GM23338 (cell line): ENCODE results near the gene ZNF518A. TPM values are rescaled to one million over a fixed set of nuclear protein-coding genes. Genes with fewer than 3 reads are reported as not detected.

Experiments
- ATAC-seq: fragments of 200-7000 bp; cut with Tn5 transposase; 3 replicates; pipeline ENCODE4 v1.9.1; 2020
- DNase-seq: peaks from one replicate; pipeline ENCODE4 v3.0.0-alpha.2; 2015; ENCODE audit warnings: low spot score
- H2AFZ ChIP-seq: fragments of 200-600 bp; sonication (generic); 2 replicates; pipeline ENCODE4 v1.8.0; 2016; ENCODE audit warnings: antibody characterized with exemption, mild to moderate bottlenecking, moderate library complexity
- H3F3A ChIP-seq: fragments of 200-600 bp; sonication (generic); replicated peaks from 2 replicates; pipeline ENCODE4 v1.8.0; 2017; ENCODE audit warnings: antibody characterized with exemption, mixed run types, low read depth
- H3K27ac ChIP-seq: fragments of 200-600 bp; sonication (generic); 2 replicates; pipeline ENCODE4 v1.6.1; 2016; ENCODE audit warnings: low read depth
- H3K27me3 ChIP-seq: fragments of 200-600 bp; sonication (generic); 2 replicates; pipeline ENCODE4 v1.8.0; 2016; ENCODE audit warnings: mild to moderate bottlenecking, mixed run types, moderate library complexity; ENCODE audit not compliant: insufficient read depth
- H3K36me3 ChIP-seq: fragments of 200-600 bp; sonication (generic); 2 replicates; pipeline ENCODE4 v1.8.0; 2016; ENCODE audit warnings: mild to moderate bottlenecking; ENCODE audit not compliant: insufficient read depth
- H3K4me1 ChIP-seq: fragments of 200-600 bp; sonication (generic); 2 replicates; pipeline ENCODE4 v1.8.0; 2016; ENCODE audit warnings: mild to moderate bottlenecking, moderate library complexity; ENCODE audit not compliant: insufficient read depth
- H3K4me2 ChIP-seq: fragments of 200-600 bp; sonication (generic); 2 replicates; pipeline ENCODE4 v1.7.1; 2017; ENCODE audit warnings: mixed run types
- H3K4me3 ChIP-seq: fragments of 200-600 bp; sonication (generic); 2 replicates; pipeline ENCODE4 v1.6.1; 2016; ENCODE audit warnings: mixed run types
- H3K79me2 ChIP-seq: fragments of 200-600 bp; sonication (generic); replicated peaks from 2 replicates; pipeline ENCODE4 v1.8.0; 2017; ENCODE audit warnings: mild to moderate bottlenecking; ENCODE audit not compliant: insufficient read depth
- H3K9me2 ChIP-seq: fragments of 200-600 bp; sonication (generic); 2 replicates; pipeline ENCODE4 v1.8.0; 2017; ENCODE audit not compliant: insufficient read depth
- H4K20me1 ChIP-seq: fragments of 200-600 bp; sonication (generic); replicated peaks from 2 replicates; pipeline ENCODE4 v1.8.0; 2017; ENCODE audit warnings: mild to moderate bottlenecking; ENCODE audit not compliant: insufficient read depth
- H3K27ac Mint-ChIP-seq: 2 replicates; pipeline ENCODE4 v1.8.0; 2020; ENCODE audit warnings: inconsistent platforms, mild to moderate bottlenecking, moderate library complexity, mixed read lengths
- H3K27me3 Mint-ChIP-seq: 3 replicates; pipeline ENCODE4 v1.8.0; 2022; ENCODE audit warnings: low read depth, mild to moderate bottlenecking, moderate library complexity, mixed read lengths, inconsistent platforms; ENCODE audit not compliant: insufficient read depth, poor library complexity
- H3K36me3 Mint-ChIP-seq: 3 replicates; pipeline ENCODE4 v1.8.0; 2021; ENCODE audit warnings: low read depth, mild to moderate bottlenecking, inconsistent platforms, moderate library complexity, mixed read lengths
- H3K4me1 Mint-ChIP-seq: 3 replicates; pipeline ENCODE4 v1.8.0; 2020; ENCODE audit warnings: mild to moderate bottlenecking, inconsistent platforms, mixed read lengths
- H3K4me3 Mint-ChIP-seq: 3 replicates; pipeline ENCODE4 v1.8.0; 2021; ENCODE audit warnings: moderate library complexity, mild to moderate bottlenecking, inconsistent platforms, mixed read lengths
- H3K9me3 Mint-ChIP-seq: 3 replicates; pipeline ENCODE4 v1.8.0; 2020; ENCODE audit warnings: moderate library complexity, mild to moderate bottlenecking, inconsistent platforms, mixed read lengths
- CREB1 ChIP-seq: fragments of 250-450 bp; sonication (Bioruptor Pico); IDR thresholded peaks from 2 replicates; pipeline ENCODE4 v1.5.0; 2020; ENCODE audit warnings: low read depth, mild to moderate bottlenecking, moderate library complexity
- JUNB ChIP-seq: IDR thresholded peaks from one replicate; pipeline ENCODE4 v1.6.1; 2016; ENCODE audit warnings: antibody characterized with exemption; ENCODE audit not compliant: unreplicated experiment
- POLR2AphosphoS5 ChIP-seq: IDR thresholded peaks from 2 replicates; pipeline ENCODE4 v1.6.1; 2016; ENCODE audit warnings: antibody characterized with exemption, low read depth
- STAT1 ChIP-seq: IDR thresholded peaks from one replicate; pipeline ENCODE4 v1.6.1; 2016; ENCODE audit warnings: antibody characterized with exemption; ENCODE audit not compliant: unreplicated experiment
- ZNF114 ChIP-seq: fragments of 250-450 bp; sonication (Bioruptor Pico); IDR thresholded peaks from 2 replicates; pipeline ENCODE4 v1.5.0; 2020; ENCODE audit warnings: mild to moderate bottlenecking, moderate library complexity
- polyA plus RNA-seq: library from polyadenylated mRNA; unstranded; fragments of >200 nt; fragmentation: Nextera tagmentation; extraction: Ambion mirVana; gene quantifications from 2 replicates; pipeline ENCODE4 v1.2.1, GENCODE V29; 2016
- total RNA-seq: library from RNA; depleted of rRNA; stranded (reverse); fragments of >200 nt; shearing (Covaris generic); gene quantifications from 2 replicates; pipeline ENCODE4 v1.2.3, GENCODE V29; 2014
- TF ChIP-seq, protein P1 (sequence below): IDR thresholded peaks from one replicate; pipeline ENCODE4 v1.6.1; 2018; ENCODE audit warnings: antibody characterized with exemption; ENCODE audit not compliant: unreplicated experiment
- TF ChIP-seq, protein P2 (sequence below): IDR thresholded peaks from 2 replicates; pipeline ENCODE4 v1.6.1; 2016; ENCODE audit warnings: antibody characterized with exemption
- TF ChIP-seq, protein P3 (sequence below), 2 experiments: fragments of 200-600 bp in 1 of 2; sonication (generic) in 1 of 2; conservative IDR thresholded peaks; 2 replicates each; pipeline versions ENCODE4 v1.5.1 to v1.6.1; 2016 to 2017; ENCODE audit warnings: antibody characterized with exemption in 2 of 2, low read depth in 2 of 2, mild to moderate bottlenecking in 2 of 2, moderate library complexity in 1 of 2

ZNF518A gene
- total and polyA plus RNA-seq, 2 experiments from 2014 or later, result 44.6 to 52.1 TPM

DNA sequence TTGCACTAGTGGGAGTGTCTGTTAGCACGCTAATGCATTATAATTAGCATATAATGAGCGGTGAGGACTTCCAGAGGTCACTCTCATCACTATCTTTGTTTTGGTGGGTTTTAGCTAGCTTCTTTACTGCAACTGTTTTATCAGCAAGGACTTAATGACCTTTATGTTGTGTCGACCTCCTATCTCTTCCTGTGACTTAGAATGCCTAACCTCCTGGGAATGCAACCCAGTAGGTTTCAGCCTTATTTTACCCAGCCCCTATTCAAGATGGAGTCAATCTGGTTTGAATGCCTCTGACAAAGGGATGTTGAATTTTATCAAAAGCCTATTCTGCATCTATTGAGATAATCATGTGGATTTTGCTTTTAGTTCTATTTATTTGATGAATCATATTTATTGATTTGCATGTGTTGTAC lies 22.5 kb upstream of the ZNF518A start (continued):
- TF ChIP-seq, protein P1, sequence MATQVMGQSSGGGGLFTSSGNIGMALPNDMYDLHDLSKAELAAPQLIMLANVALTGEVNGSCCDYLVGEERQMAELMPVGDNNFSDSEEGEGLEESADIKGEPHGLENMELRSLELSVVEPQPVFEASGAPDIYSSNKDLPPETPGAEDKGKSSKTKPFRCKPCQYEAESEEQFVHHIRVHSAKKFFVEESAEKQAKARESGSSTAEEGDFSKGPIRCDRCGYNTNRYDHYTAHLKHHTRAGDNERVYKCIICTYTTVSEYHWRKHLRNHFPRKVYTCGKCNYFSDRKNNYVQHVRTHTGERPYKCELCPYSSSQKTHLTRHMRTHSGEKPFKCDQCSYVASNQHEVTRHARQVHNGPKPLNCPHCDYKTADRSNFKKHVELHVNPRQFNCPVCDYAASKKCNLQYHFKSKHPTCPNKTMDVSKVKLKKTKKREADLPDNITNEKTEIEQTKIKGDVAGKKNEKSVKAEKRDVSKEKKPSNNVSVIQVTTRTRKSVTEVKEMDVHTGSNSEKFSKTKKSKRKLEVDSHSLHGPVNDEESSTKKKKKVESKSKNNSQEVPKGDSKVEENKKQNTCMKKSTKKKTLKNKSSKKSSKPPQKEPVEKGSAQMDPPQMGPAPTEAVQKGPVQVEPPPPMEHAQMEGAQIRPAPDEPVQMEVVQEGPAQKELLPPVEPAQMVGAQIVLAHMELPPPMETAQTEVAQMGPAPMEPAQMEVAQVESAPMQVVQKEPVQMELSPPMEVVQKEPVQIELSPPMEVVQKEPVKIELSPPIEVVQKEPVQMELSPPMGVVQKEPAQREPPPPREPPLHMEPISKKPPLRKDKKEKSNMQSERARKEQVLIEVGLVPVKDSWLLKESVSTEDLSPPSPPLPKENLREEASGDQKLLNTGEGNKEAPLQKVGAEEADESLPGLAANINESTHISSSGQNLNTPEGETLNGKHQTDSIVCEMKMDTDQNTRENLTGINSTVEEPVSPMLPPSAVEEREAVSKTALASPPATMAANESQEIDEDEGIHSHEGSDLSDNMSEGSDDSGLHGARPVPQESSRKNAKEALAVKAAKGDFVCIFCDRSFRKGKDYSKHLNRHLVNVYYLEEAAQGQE, result no peak
- TF ChIP-seq, protein P2, sequence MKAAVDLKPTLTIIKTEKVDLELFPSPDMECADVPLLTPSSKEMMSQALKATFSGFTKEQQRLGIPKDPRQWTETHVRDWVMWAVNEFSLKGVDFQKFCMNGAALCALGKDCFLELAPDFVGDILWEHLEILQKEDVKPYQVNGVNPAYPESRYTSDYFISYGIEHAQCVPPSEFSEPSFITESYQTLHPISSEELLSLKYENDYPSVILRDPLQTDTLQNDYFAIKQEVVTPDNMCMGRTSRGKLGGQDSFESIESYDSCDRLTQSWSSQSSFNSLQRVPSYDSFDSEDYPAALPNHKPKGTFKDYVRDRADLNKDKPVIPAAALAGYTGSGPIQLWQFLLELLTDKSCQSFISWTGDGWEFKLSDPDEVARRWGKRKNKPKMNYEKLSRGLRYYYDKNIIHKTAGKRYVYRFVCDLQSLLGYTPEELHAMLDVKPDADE, result no peak
- no peak for TF ChIP-seq STAT1
- no peak for TF ChIP-seq JUNB
- TF ChIP-seq POLR2AphosphoS5, result no peak
- TF ChIP-seq ZNF114 (CRISPR knock-in tag), result no peak
- TF ChIP-seq, protein P3, sequence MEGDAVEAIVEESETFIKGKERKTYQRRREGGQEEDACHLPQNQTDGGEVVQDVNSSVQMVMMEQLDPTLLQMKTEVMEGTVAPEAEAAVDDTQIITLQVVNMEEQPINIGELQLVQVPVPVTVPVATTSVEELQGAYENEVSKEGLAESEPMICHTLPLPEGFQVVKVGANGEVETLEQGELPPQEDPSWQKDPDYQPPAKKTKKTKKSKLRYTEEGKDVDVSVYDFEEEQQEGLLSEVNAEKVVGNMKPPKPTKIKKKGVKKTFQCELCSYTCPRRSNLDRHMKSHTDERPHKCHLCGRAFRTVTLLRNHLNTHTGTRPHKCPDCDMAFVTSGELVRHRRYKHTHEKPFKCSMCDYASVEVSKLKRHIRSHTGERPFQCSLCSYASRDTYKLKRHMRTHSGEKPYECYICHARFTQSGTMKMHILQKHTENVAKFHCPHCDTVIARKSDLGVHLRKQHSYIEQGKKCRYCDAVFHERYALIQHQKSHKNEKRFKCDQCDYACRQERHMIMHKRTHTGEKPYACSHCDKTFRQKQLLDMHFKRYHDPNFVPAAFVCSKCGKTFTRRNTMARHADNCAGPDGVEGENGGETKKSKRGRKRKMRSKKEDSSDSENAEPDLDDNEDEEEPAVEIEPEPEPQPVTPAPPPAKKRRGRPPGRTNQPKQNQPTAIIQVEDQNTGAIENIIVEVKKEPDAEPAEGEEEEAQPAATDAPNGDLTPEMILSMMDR (conservative IDR thresholded peaks at IDR 0.05; ENCODE audit: low read depth in 2 of 2), result no peak

DNA sequence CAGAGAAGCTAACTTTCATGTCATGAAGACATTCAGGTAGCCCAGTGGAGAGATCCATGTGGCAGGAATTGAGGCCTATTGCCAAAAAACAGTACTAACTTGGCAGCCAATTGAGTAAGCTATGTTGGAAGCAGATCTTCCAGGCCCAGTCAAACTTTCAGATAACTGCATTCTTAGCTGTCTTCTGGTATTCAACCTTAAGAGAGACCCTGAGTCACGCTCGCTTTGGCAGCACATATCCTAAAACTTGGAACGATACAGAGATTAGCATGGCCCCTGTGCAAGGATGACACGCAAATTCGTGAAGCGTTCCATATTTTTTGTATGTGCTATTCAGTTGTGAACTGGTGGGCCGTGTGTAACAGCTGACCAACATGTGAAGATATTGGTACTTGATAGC lies 17.6 kb upstream of the ZNF518A start:
- Histone ChIP-seq H3K4me2 (no peak overlapping the region), H3K9me2 (no peaks in the 10 kb centered on the region), H3K36me3 (no peaks in the 10 kb centered on the region), H3K4me1 (no peaks in the 10 kb centered on the region), H3K27ac (no peak overlapping the region), H3K27me3 (no peaks in the 10 kb centered on the region), H4K20me1 (no peaks in the 10 kb centered on the region), H3F3A (no peaks in the 10 kb centered on the region), H3K79me2 (no peaks in the 10 kb centered on the region), H3K4me3 (no peak overlapping the region), H2AFZ (no peak overlapping the region)
- ATAC-seq (no peak), DNase-seq (no peak)
- H3K9me3 Mint-ChIP-seq, result no peaks in the 10 kb centered on the region
- H3K4me3 Mint-ChIP-seq, result no peak overlapping the region
- H3K27ac Mint-ChIP-seq, result no peak overlapping the region
- peaks cover 2% of the 10 kb centered on the region; the same call in 1 of the 3 replicates for H3K4me1 Mint-ChIP-seq
- H3K36me3 Mint-ChIP-seq, result no peaks in the 10 kb centered on the region
- TF ChIP-seq CREB1 (CRISPR knock-in tag), result no peak
- H3K27me3 Mint-ChIP-seq, result no peaks in the 10 kb centered on the region
